WTC11 (cell line): Measurements from ENCODE around the gene ING1. TPM values are rescaled to one million over a fixed set of nuclear protein-coding genes. Genes with fewer than 3 reads are reported as not detected.

Experiments
- ATAC-seq: fragments of 200-7000 bp; cut with Tn5 transposase; 2 replicates; pipeline ENCODE4 v1.10.0; 2021; ENCODE audit warnings: mild to moderate bottlenecking, moderate library complexity
- CTCF ChIA-PET: fragments of 300-600 bp; sonication (Branson Sonifier 250); formaldehyde crosslinking; loops from one replicate; lab custom pipeline; 2021; ENCODE audit warnings: antibody characterized with exemption; lab: Charles Lee
- POLR2A ChIA-PET: fragments of 350-600 bp; sonication (Branson Sonifier 250); formaldehyde crosslinking; loops from one replicate; lab custom pipeline; 2021; ENCODE audit warnings: antibody characterized with exemption; lab: Charles Lee
- DNase-seq: peaks from one replicate; pipeline ENCODE4 v3.0.0; 2021; ENCODE audit warnings: low spot score
- H3K27ac Mint-ChIP-seq: 2 replicates; pipeline ENCODE4 v1.8.0; 2021; ENCODE audit warnings: mixed read lengths
- H3K27me3 Mint-ChIP-seq: 2 replicates; pipeline ENCODE4 v1.8.0; 2021; ENCODE audit warnings: low read depth, mild to moderate bottlenecking, moderate library complexity, mixed read lengths
- H3K36me3 Mint-ChIP-seq: 2 replicates; pipeline ENCODE4 v1.8.0; 2021; ENCODE audit warnings: mixed read lengths
- H3K4me1 Mint-ChIP-seq: 2 replicates; pipeline ENCODE4 v1.8.0; 2022; ENCODE audit warnings: mixed read lengths
- H3K4me3 Mint-ChIP-seq: 2 replicates; pipeline ENCODE4 v1.8.0; 2021; ENCODE audit warnings: mild to moderate bottlenecking, moderate library complexity, mixed read lengths
- H3K9me3 Mint-ChIP-seq: 2 replicates; pipeline ENCODE4 v1.8.0; 2021; ENCODE audit warnings: mixed read lengths
- EMX1 ChIP-seq: fragments of 250-450 bp; sonication (Bioruptor Pico); IDR thresholded peaks from 2 replicates; pipeline ENCODE4 v1.8.0; 2021; ENCODE audit warnings: mild to moderate bottlenecking
- ETV6 ChIP-seq: sonication (generic); formaldehyde crosslinking; IDR thresholded peaks from 2 replicates; pipeline ENCODE4 v1.8.1; 2022; ENCODE audit warnings: mild to moderate bottlenecking, missing genetic modification reagents
- FOXJ3 ChIP-seq: sonication (generic); formaldehyde crosslinking; IDR thresholded peaks from 2 replicates; pipeline ENCODE4 v1.9.0; 2021; ENCODE audit warnings: missing genetic modification reagents, mild to moderate bottlenecking, borderline replicate concordance
- HMGA2 ChIP-seq: fragments of 250-450 bp; sonication (Bioruptor Pico); IDR thresholded peaks from 2 replicates; pipeline ENCODE4 v1.4.0; 2021; ENCODE audit warnings: mild to moderate bottlenecking, moderate library complexity
- IRF2 ChIP-seq: sonication (generic); formaldehyde crosslinking; IDR thresholded peaks from 2 replicates; pipeline ENCODE4 v1.8.0; 2022; ENCODE audit warnings: low read depth, missing genetic modification reagents, borderline replicate concordance
- JAZF1 ChIP-seq: fragments of 250-450 bp; sonication (Bioruptor Pico); IDR thresholded peaks from 2 replicates; pipeline ENCODE4 v1.9.0; 2021; ENCODE audit warnings: moderate library complexity, mild to moderate bottlenecking, inconsistent platforms
- MYBL2 ChIP-seq: sonication (generic); formaldehyde crosslinking; IDR thresholded peaks from 2 replicates; pipeline ENCODE4 v1.8.1; 2023; ENCODE audit warnings: mild to moderate bottlenecking, moderate library complexity, missing genetic modification reagents
- RELA ChIP-seq: sonication (generic); formaldehyde crosslinking; IDR thresholded peaks from 2 replicates; pipeline ENCODE4 v1.8.1; 2022; ENCODE audit warnings: missing genetic modification reagents, mild to moderate bottlenecking, borderline replicate concordance
- TCF7 ChIP-seq: sonication (generic); formaldehyde crosslinking; IDR thresholded peaks from 2 replicates; pipeline ENCODE4 v1.8.0; 2022; ENCODE audit warnings: mild to moderate bottlenecking, low read depth, missing genetic modification reagents, moderate library complexity
- ZNF263 ChIP-seq: sonication (generic); formaldehyde crosslinking; IDR thresholded peaks from 2 replicates; pipeline ENCODE4 v1.8.1; 2022; ENCODE audit warnings: low read depth, mild to moderate bottlenecking, moderate library complexity, missing genetic modification reagents
- ZNF396 ChIP-seq: fragments of 250-450 bp; sonication (Bioruptor Pico); IDR thresholded peaks from 2 replicates; pipeline ENCODE4 v1.8.0; 2021; ENCODE audit warnings: mild to moderate bottlenecking, moderate library complexity, borderline replicate concordance
- ZNF416 ChIP-seq: fragments of 250-450 bp; sonication (Bioruptor Pico); IDR thresholded peaks from 2 replicates; pipeline ENCODE4 v1.9.0; 2021; ENCODE audit warnings: mild to moderate bottlenecking, inconsistent platforms
- total RNA-seq: library from RNA; stranded (reverse); gene quantifications from 3 replicates; pipeline ENCODE4 v1.2.3, GENCODE V29; 2021
- TF ChIP-seq, protein P1 (sequence below): sonication (generic); formaldehyde crosslinking; IDR thresholded peaks from 2 replicates; pipeline ENCODE4 v1.8.1; 2023; ENCODE audit warnings: mild to moderate bottlenecking, missing genetic modification reagents
- TF ChIP-seq, protein P2 (sequence below): sonication (generic); formaldehyde crosslinking; conservative IDR thresholded peaks from 2 replicates; pipeline ENCODE4 v1.8.1; 2022; ENCODE audit warnings: mild to moderate bottlenecking, missing genetic modification reagents
- TF ChIP-seq, protein P3 (sequence below): fragments of 250-450 bp; sonication (Bioruptor Pico); IDR thresholded peaks from 2 replicates; pipeline ENCODE4 v1.9.0; 2021; ENCODE audit warnings: mild to moderate bottlenecking
- TF ChIP-seq, protein P4 (sequence below): sonication (generic); formaldehyde crosslinking; IDR thresholded peaks from 2 replicates; pipeline ENCODE4 v1.8.1; 2022; ENCODE audit warnings: mild to moderate bottlenecking, missing genetic modification reagents, moderate library complexity, borderline replicate concordance
- TF ChIP-seq, protein P5 (sequence below): sonication (generic); formaldehyde crosslinking; IDR thresholded peaks from 2 replicates; pipeline ENCODE4 v1.8.1; 2023; ENCODE audit warnings: mild to moderate bottlenecking, missing genetic modification reagents, moderate library complexity
- TF ChIP-seq, protein P6 (sequence below): sonication (generic); formaldehyde crosslinking; IDR thresholded peaks from 2 replicates; pipeline ENCODE4 v1.8.0; 2023; ENCODE audit warnings: missing genetic modification reagents

Gene ING1
- total RNA-seq, 1 experiment from 2014 or later, result 26.2 TPM

DNA sequence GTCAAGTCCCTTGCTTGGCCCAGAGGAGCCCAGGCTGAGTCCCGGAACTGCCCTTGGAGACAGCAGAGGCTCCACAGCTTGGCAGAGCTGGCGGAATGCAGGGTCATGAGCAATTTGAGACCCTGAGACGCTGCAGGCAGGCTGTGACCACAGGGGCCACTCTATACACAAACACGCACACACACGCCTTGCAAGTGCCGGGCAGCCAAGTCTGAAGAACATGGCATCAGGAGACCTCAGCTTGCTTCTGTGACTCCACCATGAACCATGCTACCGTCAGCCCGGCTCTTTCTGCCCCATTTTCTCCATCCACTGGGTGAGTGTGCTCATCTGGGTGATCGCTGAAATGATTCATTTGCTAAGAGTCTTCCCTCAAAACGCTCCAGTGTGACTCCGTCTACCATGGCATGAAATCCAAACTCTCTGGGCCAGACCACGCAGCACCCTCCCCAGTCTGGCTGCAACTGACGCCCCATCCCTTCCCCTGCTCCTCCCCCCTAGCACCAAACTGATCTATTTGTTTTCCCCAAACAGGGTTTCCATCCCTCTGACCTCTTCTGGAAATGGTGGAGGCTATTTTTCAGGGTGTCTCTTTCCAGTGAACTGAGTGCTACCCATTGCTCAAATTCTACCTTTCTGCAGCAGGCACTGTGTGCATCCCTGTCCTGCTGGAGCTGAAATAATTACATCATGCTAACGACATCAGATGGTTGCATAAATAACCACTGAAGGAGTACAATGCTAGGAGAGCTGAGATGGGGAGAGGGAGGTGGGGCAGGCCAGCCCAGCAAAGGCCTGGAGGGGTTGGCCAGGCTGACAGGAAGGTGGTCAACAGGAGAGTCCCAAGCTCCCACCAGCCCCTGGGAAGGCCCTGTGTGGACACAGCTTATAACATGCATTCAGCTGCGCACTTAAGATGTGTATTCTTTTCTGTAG lies 10.6 kb upstream of the ING1 start:
- Mint-ChIP-seq H3K4me3 (no peak overlapping the region), H3K27ac (peak overlapping the region; percentile 59; the same call in 1 of the 2 replicates)
- CTCF ChIA-PET, result interaction anchor here (1.2 to 1.5 kb wide), 2 partner anchors 20 to 21 kb away, joined by 3 read pairs; no protein-coding TSS in a partner anchor

DNA sequence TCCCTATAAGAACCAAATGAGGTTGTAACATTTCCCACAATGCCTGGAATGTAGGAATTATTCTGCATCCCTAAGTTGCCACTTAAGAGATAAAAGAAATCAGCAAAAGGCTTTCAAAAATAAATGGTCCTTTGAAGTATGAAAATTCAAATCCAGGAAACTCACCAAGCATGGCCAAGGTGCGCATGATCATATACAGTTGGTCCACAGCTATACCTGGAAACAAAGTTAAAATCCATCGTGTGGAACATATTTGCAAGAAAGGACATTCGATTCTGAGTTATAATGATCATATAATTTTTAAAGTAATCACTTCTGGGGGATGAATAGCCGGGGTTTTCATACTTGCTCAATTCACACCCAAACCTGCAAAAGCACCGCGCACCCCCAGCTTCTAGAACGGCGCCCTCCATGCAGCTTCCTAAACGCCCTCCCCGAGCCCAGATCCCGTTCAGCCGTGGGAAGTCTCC lies 8.1 kb upstream of the ING1 start:
- no peak for TF ChIP-seq FOXJ3 (CRISPR knock-in tag)
- TF ChIP-seq, protein P1, sequence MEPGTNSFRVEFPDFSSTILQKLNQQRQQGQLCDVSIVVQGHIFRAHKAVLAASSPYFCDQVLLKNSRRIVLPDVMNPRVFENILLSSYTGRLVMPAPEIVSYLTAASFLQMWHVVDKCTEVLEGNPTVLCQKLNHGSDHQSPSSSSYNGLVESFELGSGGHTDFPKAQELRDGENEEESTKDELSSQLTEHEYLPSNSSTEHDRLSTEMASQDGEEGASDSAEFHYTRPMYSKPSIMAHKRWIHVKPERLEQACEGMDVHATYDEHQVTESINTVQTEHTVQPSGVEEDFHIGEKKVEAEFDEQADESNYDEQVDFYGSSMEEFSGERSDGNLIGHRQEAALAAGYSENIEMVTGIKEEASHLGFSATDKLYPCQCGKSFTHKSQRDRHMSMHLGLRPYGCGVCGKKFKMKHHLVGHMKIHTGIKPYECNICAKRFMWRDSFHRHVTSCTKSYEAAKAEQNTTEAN (CRISPR knock-in tag), result no peak
- TF ChIP-seq MYBL2 (CRISPR knock-in tag), result no peak
- TF ChIP-seq, protein P2, sequence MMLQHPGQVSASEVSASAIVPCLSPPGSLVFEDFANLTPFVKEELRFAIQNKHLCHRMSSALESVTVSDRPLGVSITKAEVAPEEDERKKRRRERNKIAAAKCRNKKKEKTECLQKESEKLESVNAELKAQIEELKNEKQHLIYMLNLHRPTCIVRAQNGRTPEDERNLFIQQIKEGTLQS (CRISPR knock-in tag), result no peak
- ChIA-PET CTCF (no interaction called here), POLR2A (interaction anchor here (2.3 kb wide), 1 partner anchor 10 kb away, joined by 6 read pairs; no protein-coding TSS in a partner anchor)
- Mint-ChIP-seq H3K27ac (no peak overlapping the region), H3K27me3 (no peaks in the 10 kb centered on the region; the same call in none of the 2 replicates), H3K36me3 (peaks cover 17% of the 10 kb centered on the region), H3K4me1 (peaks cover 24% of the 10 kb centered on the region), H3K9me3 (no peaks in the 10 kb centered on the region), H3K4me3 (peak overlapping the region; percentile 82)
- DNase-seq, result no peak
- no peak for ATAC-seq

More for the DNA sequence above, 10.6 kb upstream of the ING1 start:
- Mint-ChIP-seq H3K27me3 (no peaks in the 10 kb centered on the region; the same call in 1 of the 2 replicates), H3K9me3 (no peaks in the 10 kb centered on the region), H3K36me3 (peaks cover 39% of the 10 kb centered on the region), H3K4me1 (peaks cover 24% of the 10 kb centered on the region)
- ATAC-seq (no peak), DNase-seq (no peak)
- POLR2A ChIA-PET, result interaction anchor here (2.3 kb wide), 1 partner anchor 12 kb away, joined by 6 read pairs; no protein-coding TSS in a partner anchor
- TF ChIP-seq ETV6 (CRISPR knock-in tag) (no peak), ZNF263 (CRISPR knock-in tag) (no peak), ZNF396 (no peak), EMX1 (no peak), RELA (CRISPR knock-in tag) (no peak), ZNF416 (CRISPR knock-in tag) (no peak), JAZF1 (CRISPR knock-in tag) (no peak), TCF7 (CRISPR knock-in tag) (no peak), HMGA2 (CRISPR knock-in tag) (no peak), IRF2 (CRISPR knock-in tag) (no peak)
- TF ChIP-seq, protein P3, sequence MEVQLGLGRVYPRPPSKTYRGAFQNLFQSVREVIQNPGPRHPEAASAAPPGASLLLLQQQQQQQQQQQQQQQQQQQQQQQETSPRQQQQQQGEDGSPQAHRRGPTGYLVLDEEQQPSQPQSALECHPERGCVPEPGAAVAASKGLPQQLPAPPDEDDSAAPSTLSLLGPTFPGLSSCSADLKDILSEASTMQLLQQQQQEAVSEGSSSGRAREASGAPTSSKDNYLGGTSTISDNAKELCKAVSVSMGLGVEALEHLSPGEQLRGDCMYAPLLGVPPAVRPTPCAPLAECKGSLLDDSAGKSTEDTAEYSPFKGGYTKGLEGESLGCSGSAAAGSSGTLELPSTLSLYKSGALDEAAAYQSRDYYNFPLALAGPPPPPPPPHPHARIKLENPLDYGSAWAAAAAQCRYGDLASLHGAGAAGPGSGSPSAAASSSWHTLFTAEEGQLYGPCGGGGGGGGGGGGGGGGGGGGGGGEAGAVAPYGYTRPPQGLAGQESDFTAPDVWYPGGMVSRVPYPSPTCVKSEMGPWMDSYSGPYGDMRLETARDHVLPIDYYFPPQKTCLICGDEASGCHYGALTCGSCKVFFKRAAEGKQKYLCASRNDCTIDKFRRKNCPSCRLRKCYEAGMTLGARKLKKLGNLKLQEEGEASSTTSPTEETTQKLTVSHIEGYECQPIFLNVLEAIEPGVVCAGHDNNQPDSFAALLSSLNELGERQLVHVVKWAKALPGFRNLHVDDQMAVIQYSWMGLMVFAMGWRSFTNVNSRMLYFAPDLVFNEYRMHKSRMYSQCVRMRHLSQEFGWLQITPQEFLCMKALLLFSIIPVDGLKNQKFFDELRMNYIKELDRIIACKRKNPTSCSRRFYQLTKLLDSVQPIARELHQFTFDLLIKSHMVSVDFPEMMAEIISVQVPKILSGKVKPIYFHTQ (CRISPR knock-in tag), result no peak
- TF ChIP-seq, protein P4, sequence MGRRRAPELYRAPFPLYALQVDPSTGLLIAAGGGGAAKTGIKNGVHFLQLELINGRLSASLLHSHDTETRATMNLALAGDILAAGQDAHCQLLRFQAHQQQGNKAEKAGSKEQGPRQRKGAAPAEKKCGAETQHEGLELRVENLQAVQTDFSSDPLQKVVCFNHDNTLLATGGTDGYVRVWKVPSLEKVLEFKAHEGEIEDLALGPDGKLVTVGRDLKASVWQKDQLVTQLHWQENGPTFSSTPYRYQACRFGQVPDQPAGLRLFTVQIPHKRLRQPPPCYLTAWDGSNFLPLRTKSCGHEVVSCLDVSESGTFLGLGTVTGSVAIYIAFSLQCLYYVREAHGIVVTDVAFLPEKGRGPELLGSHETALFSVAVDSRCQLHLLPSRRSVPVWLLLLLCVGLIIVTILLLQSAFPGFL, result no peak
- TF ChIP-seq, protein P5, sequence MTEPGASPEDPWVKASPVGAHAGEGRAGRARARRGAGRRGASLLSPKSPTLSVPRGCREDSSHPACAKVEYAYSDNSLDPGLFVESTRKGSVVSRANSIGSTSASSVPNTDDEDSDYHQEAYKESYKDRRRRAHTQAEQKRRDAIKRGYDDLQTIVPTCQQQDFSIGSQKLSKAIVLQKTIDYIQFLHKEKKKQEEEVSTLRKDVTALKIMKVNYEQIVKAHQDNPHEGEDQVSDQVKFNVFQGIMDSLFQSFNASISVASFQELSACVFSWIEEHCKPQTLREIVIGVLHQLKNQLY (CRISPR knock-in tag), result no peak
- TF ChIP-seq, protein P6, sequence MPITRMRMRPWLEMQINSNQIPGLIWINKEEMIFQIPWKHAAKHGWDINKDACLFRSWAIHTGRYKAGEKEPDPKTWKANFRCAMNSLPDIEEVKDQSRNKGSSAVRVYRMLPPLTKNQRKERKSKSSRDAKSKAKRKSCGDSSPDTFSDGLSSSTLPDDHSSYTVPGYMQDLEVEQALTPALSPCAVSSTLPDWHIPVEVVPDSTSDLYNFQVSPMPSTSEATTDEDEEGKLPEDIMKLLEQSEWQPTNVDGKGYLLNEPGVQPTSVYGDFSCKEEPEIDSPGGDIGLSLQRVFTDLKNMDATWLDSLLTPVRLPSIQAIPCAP, result no peak
